ENCODE measurements around the gene PACRG. TPM values are rescaled to one million over a fixed set of nuclear protein-coding genes. Genes with fewer than 3 reads are reported as not detected.

Gene PACRG
- total and polyA plus RNA-seq, 2 experiments from 2014 or later = not detected

DNA sequence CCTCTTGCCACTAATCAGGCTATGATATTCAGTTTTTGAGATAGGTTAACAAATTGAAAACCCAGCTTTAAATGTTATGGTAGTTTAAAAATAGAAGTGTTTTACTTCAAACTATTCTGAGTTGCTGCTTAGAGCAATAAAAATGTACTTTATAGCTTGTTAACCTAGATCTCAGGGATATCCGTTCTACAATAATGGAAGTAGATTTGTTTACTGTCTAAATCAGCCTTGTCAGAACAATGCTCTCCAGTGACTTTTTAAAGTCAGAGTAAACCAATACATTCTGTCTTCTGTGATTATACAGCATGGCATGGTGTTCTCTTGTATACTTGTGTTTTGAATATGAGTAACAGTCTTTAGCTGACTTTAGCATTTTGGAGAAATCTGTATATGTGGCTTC lies 161.5 kb downstream of the PACRG start:
- no peaks in the 10 kb centered on the region for H4K20me1 ChIP-seq (ENCODE audit: insufficient read depth)
- H3K9ac ChIP-seq = no peak overlapping the region
- no peak overlapping the region for H3K4me3 ChIP-seq
- no peaks in the 10 kb centered on the region for H3K79me2 ChIP-seq (ENCODE audit: insufficient read depth)
- no peaks in the 10 kb centered on the region for H3K4me1 ChIP-seq (ENCODE audit: insufficient read depth)
- no peaks in the 10 kb centered on the region for H3K36me3 ChIP-seq (ENCODE audit: low read depth)
- H3K9me2 ChIP-seq (ENCODE audit: insufficient read depth) = no peaks in the 10 kb centered on the region
- no peaks in the 10 kb centered on the region for H3K27me3 ChIP-seq (replicated peaks; ENCODE audit: insufficient read depth)
- in situ Hi-C loops (cut with MboI) = no loop called here
- H3F3A ChIP-seq (ENCODE audit: insufficient read depth) = no peaks in the 10 kb centered on the region
- no peak overlapping the region for H3K4me2 ChIP-seq (ENCODE audit: unreplicated experiment)
- no peaks in the 10 kb centered on the region for H3K9me3 ChIP-seq (ENCODE audit: low read depth)
- H3K27ac ChIP-seq = no peak overlapping the region
- DNase-seq = no peak
- H2AFZ ChIP-seq = no peak overlapping the region
- WGBS, 2 experiments (ENCODE audit: low coverage in 1 of 2, low lambda C conversion rate in 2 of 2, missing lambda C conversion rate in 2 of 2) = 54 to 68% methylated on average over 1 of the region's 1 CpG
- TF ChIP-seq EZH2phosphoT487 (IDR thresholded peaks at IDR 0.05; ENCODE audit: insufficient read depth, low read depth) = no peak
- TF ChIP-seq EZH2 (IDR thresholded peaks at IDR 0.05; ENCODE audit: insufficient read depth, poor library complexity, severe bottlenecking) = no peak

DNA sequence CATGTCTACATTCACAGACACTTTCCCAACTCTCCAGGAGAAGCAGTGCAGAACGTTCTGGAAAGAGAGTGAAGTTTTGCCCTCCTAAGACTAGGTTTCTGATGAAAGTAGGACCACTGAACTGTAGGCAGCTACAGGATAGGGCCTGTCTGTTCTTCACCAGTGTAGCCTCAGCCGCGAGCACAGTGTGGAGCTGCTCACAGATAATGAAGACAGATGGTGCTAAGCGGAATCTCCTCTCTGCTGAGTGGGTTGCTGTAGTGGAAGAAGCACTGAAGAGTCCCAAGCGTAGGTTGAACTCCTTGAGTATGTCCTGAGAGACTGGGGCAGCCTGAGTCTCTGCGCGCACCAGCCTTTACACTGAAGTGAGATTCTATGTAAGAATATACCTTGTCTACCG lies 170.2 kb downstream of the PACRG start:
- H3K79me2 ChIP-seq (ENCODE audit: insufficient read depth) = no peaks in the 10 kb centered on the region
- no peaks in the 10 kb centered on the region for H3K36me3 ChIP-seq (ENCODE audit: low read depth)
- no peaks in the 10 kb centered on the region for H3K27me3 ChIP-seq (replicated peaks; ENCODE audit: insufficient read depth)
- no peaks in the 10 kb centered on the region for H3K9me2 ChIP-seq (ENCODE audit: insufficient read depth)
- no peaks in the 10 kb centered on the region for H3F3A ChIP-seq (ENCODE audit: insufficient read depth)
- no peaks in the 10 kb centered on the region for H4K20me1 ChIP-seq (ENCODE audit: insufficient read depth)
- no peaks in the 10 kb centered on the region for H3K4me1 ChIP-seq (ENCODE audit: insufficient read depth)
- no peak for TF ChIP-seq EZH2 (IDR thresholded peaks at IDR 0.05; ENCODE audit: insufficient read depth, poor library complexity, severe bottlenecking)
- TF ChIP-seq EZH2phosphoT487 (IDR thresholded peaks at IDR 0.05; ENCODE audit: insufficient read depth, low read depth) = no peak
- no peak overlapping the region for H3K9ac ChIP-seq
- no peaks in the 10 kb centered on the region for H3K9me3 ChIP-seq (ENCODE audit: low read depth)
- in situ Hi-C loops (cut with MboI) = no loop called here
- no peak overlapping the region for H2AFZ ChIP-seq
- H3K4me3 ChIP-seq = no peak overlapping the region
- no peak for DNase-seq
- 79 to 81% methylated on average over 8 of the region's 8 CpGs for WGBS, 2 experiments (ENCODE audit: low coverage in 1 of 2, low lambda C conversion rate in 2 of 2, missing lambda C conversion rate in 2 of 2)
- no peak overlapping the region for H3K4me2 ChIP-seq (ENCODE audit: unreplicated experiment)
- no peak overlapping the region for H3K27ac ChIP-seq

DNA sequence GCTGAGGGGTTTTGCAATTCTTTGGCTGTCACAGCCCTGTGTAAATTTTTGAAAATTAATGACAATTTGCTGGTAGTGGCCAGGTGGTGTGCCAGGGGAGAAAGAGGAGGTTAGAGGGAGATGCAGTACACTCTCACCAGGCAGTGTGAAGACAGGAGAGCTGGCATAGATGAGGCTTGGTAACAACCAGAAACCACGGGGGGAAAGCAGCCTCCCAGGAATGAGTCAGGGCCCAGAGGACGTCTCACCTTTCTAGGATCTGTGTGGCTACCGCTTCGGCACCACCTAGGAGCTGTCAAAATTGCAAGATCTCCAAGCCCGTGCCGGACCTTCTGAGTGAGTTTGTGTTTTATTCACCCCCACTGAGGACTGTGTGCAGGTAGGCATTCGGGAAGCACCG lies 171.4 kb downstream of the PACRG start:
- Histone ChIP-seq H3K9ac (no peak overlapping the region), H3K9me2 (ENCODE audit: insufficient read depth) (no peaks in the 10 kb centered on the region), H3K79me2 (ENCODE audit: insufficient read depth) (no peaks in the 10 kb centered on the region), H3K4me3 (no peak overlapping the region), H3K9me3 (ENCODE audit: low read depth) (no peaks in the 10 kb centered on the region), H3F3A (ENCODE audit: insufficient read depth) (no peaks in the 10 kb centered on the region), H3K4me2 (ENCODE audit: unreplicated experiment) (no peak overlapping the region), H4K20me1 (ENCODE audit: insufficient read depth) (no peaks in the 10 kb centered on the region), H2AFZ (no peak overlapping the region), H3K4me1 (ENCODE audit: insufficient read depth) (no peaks in the 10 kb centered on the region), H3K27me3 (replicated peaks; ENCODE audit: insufficient read depth) (no peaks in the 10 kb centered on the region), H3K36me3 (ENCODE audit: low read depth) (no peaks in the 10 kb centered on the region), H3K27ac (no peak overlapping the region)
- in situ Hi-C loops (cut with MboI) = no loop called here
- TF ChIP-seq EZH2phosphoT487 (IDR thresholded peaks at IDR 0.05; ENCODE audit: insufficient read depth, low read depth) (no peak), EZH2 (IDR thresholded peaks at IDR 0.05; ENCODE audit: insufficient read depth, poor library complexity, severe bottlenecking) (no peak)
- DNase-seq = no peak
- WGBS, 2 experiments (ENCODE audit: low coverage in 1 of 2, low lambda C conversion rate in 2 of 2, missing lambda C conversion rate in 2 of 2) = 74 to 80% methylated on average over 8 of the region's 8 CpGs

DNA sequence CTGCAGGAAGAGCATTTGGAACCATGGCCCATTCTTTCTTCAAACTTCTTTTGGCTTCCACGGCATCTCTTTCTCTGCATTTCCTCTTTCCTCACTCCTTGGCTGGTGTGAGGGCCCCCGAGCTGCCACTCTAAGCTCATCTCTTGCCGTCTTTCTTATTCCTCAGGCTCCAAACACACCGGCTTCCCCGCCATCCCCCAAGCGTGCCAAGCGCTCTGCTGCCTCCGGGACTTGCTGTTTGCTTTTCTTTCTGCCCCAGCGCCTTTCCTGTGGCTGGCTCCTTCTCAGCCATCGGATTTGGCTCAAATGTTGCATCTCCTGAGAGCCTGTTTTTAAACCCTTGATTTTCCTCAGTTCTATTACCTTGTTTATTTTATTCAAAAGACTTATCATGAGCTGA lies 172.7 kb downstream of the PACRG start:
- H3K27me3 ChIP-seq (replicated peaks; ENCODE audit: insufficient read depth) = no peaks in the 10 kb centered on the region
- H3K9me2 ChIP-seq (ENCODE audit: insufficient read depth) = no peaks in the 10 kb centered on the region
- in situ Hi-C loops (cut with MboI) = no loop called here
- no peak overlapping the region for H3K4me3 ChIP-seq
- H2AFZ ChIP-seq = no peak overlapping the region
- no peaks in the 10 kb centered on the region for H3F3A ChIP-seq (ENCODE audit: insufficient read depth)
- no peaks in the 10 kb centered on the region for H3K79me2 ChIP-seq (ENCODE audit: insufficient read depth)
- H3K9me3 ChIP-seq (ENCODE audit: low read depth) = no peaks in the 10 kb centered on the region
- no peak overlapping the region for H3K9ac ChIP-seq
- 80 to 85% methylated on average over 10 of the region's 10 CpGs for WGBS, 2 experiments (ENCODE audit: low coverage in 1 of 2, low lambda C conversion rate in 2 of 2, missing lambda C conversion rate in 2 of 2)
- no peak for DNase-seq
- no peaks in the 10 kb centered on the region for H4K20me1 ChIP-seq (ENCODE audit: insufficient read depth)
- H3K4me2 ChIP-seq (ENCODE audit: unreplicated experiment) = no peak overlapping the region
- H3K36me3 ChIP-seq (ENCODE audit: low read depth) = no peaks in the 10 kb centered on the region
- no peak for TF ChIP-seq EZH2phosphoT487 (IDR thresholded peaks at IDR 0.05; ENCODE audit: insufficient read depth, low read depth)
- TF ChIP-seq EZH2 (IDR thresholded peaks at IDR 0.05; ENCODE audit: insufficient read depth, poor library complexity, severe bottlenecking) = no peak
- no peak overlapping the region for H3K27ac ChIP-seq
- no peaks in the 10 kb centered on the region for H3K4me1 ChIP-seq (ENCODE audit: insufficient read depth)

DNA sequence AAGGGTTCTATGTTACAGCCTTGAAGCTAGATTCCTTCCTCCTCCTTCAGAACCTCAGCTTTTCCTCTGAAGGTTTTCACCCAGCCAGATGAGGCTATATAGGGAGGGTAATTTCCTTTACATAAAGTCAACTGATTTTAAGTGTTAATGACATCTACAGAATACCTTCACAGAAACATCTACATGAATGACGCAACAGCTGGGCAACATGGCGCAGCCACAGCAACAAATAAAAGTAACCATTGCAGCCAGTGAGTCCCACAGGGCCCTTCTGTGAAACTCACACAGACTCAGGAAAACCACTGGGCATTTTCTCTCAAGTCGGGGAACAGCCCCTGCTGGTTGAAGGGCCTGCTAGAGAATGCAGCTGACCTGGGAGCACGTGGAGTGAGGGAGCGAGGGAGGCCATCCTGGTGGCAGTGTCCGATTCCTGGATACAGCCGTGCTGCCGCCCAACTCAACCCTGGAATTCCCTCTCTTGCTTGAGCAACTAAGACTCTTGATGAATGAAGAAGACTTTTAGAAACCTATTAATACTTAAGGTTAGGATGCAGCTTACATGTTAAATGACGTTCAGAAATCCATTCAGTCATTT lies 176.4 kb downstream of the PACRG start:
- H3K9me3 ChIP-seq (ENCODE audit: low read depth) = no peaks in the 10 kb centered on the region
- in situ Hi-C loops (cut with MboI) = no loop called here
- H3K27me3 ChIP-seq (replicated peaks; ENCODE audit: insufficient read depth) = no peaks in the 10 kb centered on the region
- H3K9ac ChIP-seq = no peak overlapping the region
- H3K79me2 ChIP-seq (ENCODE audit: insufficient read depth) = no peaks in the 10 kb centered on the region
- H3K36me3 ChIP-seq (ENCODE audit: low read depth) = no peaks in the 10 kb centered on the region
- no peaks in the 10 kb centered on the region for H3K9me2 ChIP-seq (ENCODE audit: insufficient read depth)
- DNase-seq = no peak
- WGBS, 2 experiments (ENCODE audit: low coverage in 1 of 2, low lambda C conversion rate in 2 of 2, missing lambda C conversion rate in 2 of 2) = 90 to 92% methylated on average over 9 of the region's 9 CpGs
- H3K4me2 ChIP-seq (ENCODE audit: unreplicated experiment) = no peak overlapping the region
- H2AFZ ChIP-seq = no peak overlapping the region
- no peaks in the 10 kb centered on the region for H3K4me1 ChIP-seq (ENCODE audit: insufficient read depth)
- TF ChIP-seq EZH2phosphoT487 (IDR thresholded peaks at IDR 0.05; ENCODE audit: insufficient read depth, low read depth) = no peak
- TF ChIP-seq EZH2 (IDR thresholded peaks at IDR 0.05; ENCODE audit: insufficient read depth, poor library complexity, severe bottlenecking) = no peak
- H4K20me1 ChIP-seq (ENCODE audit: insufficient read depth) = no peaks in the 10 kb centered on the region
- H3K4me3 ChIP-seq = no peak overlapping the region
- H3F3A ChIP-seq (ENCODE audit: insufficient read depth) = no peaks in the 10 kb centered on the region
- no peak overlapping the region for H3K27ac ChIP-seq
